Liver (tissue), 9 donors: ENCODE data around the gene ZNF296. TPM values are rescaled to one million over a fixed set of nuclear protein-coding genes. Genes with fewer than 3 reads are reported as not detected.

Source experiments
- DNase-seq: peaks from one replicate; pipeline ENCODE4 v3.0.0-alpha.2; 2017; ENCODE audit warnings: low spot score
- H3K27ac ChIP-seq, 2 donors: one replicate each; pipeline ENCODE4 v1.7.0; 2013; ENCODE audit warnings: inconsistent platforms in 2 of 2, low read length in 2 of 2, control low read depth in 1 of 2, low read depth in 1 of 2, mild to moderate bottlenecking in 1 of 2
- H3K27me3 ChIP-seq, 4 donors: one replicate each; pipeline versions ENCODE4 v1.6.1 to v1.7.0; 2013; ENCODE audit warnings: low read length in 3 of 4, inconsistent platforms in 1 of 4, mild to moderate bottlenecking in 1 of 4, moderate library complexity in 1 of 4; ENCODE audit not compliant: control insufficient read depth in 4 of 4, insufficient read depth in 4 of 4
- H3K36me3 ChIP-seq, 4 donors: one replicate each; pipeline versions ENCODE4 v1.6.1 to v1.7.0; 2013; ENCODE audit warnings: low read length in 3 of 4, mild to moderate bottlenecking in 3 of 4, low read depth in 1 of 4, moderate library complexity in 1 of 4; ENCODE audit not compliant: control insufficient read depth in 4 of 4, insufficient read depth in 3 of 4
- H3K4me1 ChIP-seq, 4 donors: one replicate each; pipeline versions ENCODE4 v1.6.1 to v1.7.0; 2013; ENCODE audit warnings: low read length in 3 of 4, mild to moderate bottlenecking in 3 of 4, moderate library complexity in 1 of 4; ENCODE audit not compliant: control insufficient read depth in 4 of 4, insufficient read depth in 4 of 4
- H3K4me3 ChIP-seq, 3 donors: one replicate each; pipeline versions ENCODE4 v1.6.1 to v1.7.0; 2013; ENCODE audit warnings: low read length in 3 of 3, control low read depth in 1 of 3, low read depth in 1 of 3, mild to moderate bottlenecking in 1 of 3
- H3K9ac ChIP-seq, 2 donors: one replicate each; pipeline ENCODE4 v1.7.0; 2013; ENCODE audit warnings: low read length in 2 of 2, mild to moderate bottlenecking in 2 of 2, moderate library complexity in 2 of 2, control low read depth in 1 of 2, low read depth in 1 of 2
- H3K9me3 ChIP-seq, 4 donors: one replicate each; pipeline versions ENCODE4 v1.6.1 to v1.7.0; 2013; ENCODE audit warnings: low read length in 3 of 4; ENCODE audit not compliant: control insufficient read depth in 4 of 4
- EGR1 ChIP-seq, 2 donors: IDR thresholded peaks; 2 replicates each; pipeline ENCODE4 v1.6.1; 2016 to 2018; ENCODE audit warnings: antibody characterized with exemption in 2 of 2, low read depth in 2 of 2
- HNF4G ChIP-seq: IDR thresholded peaks from 2 replicates; pipeline ENCODE4 v1.6.1; 2016; ENCODE audit warnings: antibody characterized with exemption
- NR2F2 ChIP-seq: IDR thresholded peaks from 2 replicates; pipeline ENCODE4 v1.6.1; 2016; ENCODE audit warnings: antibody characterized with exemption
- RAD21 ChIP-seq, 2 donors: IDR thresholded peaks; 2 replicates each; pipeline ENCODE4 v1.6.1; 2016; ENCODE audit warnings: antibody characterized with exemption in 2 of 2, mild to moderate bottlenecking in 2 of 2
- RXRA ChIP-seq, 2 donors: IDR thresholded peaks; 2 replicates each; pipeline ENCODE4 v1.6.1; 2017 to 2018; ENCODE audit warnings: antibody characterized with exemption in 2 of 2, mild to moderate bottlenecking in 1 of 2
- SP1 ChIP-seq: IDR thresholded peaks from 2 replicates; pipeline ENCODE4 v1.6.1; 2018; ENCODE audit warnings: antibody characterized with exemption, mild to moderate bottlenecking
- TAF1 ChIP-seq: conservative IDR thresholded peaks from 2 replicates; pipeline ENCODE4 v1.6.1; 2016; ENCODE audit warnings: antibody characterized with exemption, mild to moderate bottlenecking
- YY1 ChIP-seq: IDR thresholded peaks from 2 replicates; pipeline ENCODE4 v1.6.1; 2016; ENCODE audit warnings: antibody characterized with exemption, mild to moderate bottlenecking
- WGBS: extraction: QIAGEN DNeasy Blood & Tissue Kit; methylation state at CpG from one replicate; pipeline ENCODE4 v1.1.7; 2013; 5-methylcytosine and 5-hydroxymethylcytosine counted together
- polyA plus RNA-seq, 2 donors: library from polyadenylated mRNA; stranded (reverse) in 1 of 2; unstranded in 1 of 2; fragments of 200-250 nt in 1 of 2; fragments of >200 nt in 1 of 2; fragmentation: Nextera tagmentation in 1 of 2; extraction: Ambion mirVana in 1 of 2; gene quantifications; one replicate each; pipeline versions ENCODE4 v1.2.1 to v1.2.3, GENCODE V29; 2013 to 2015
- total RNA-seq, 2 donors: library from RNA; depleted of rRNA; stranded (reverse); fragments of >200 nt; gene quantifications; one replicate each; pipeline ENCODE4 v1.2.3, GENCODE V29; 2014
- TF ChIP-seq, protein P1 (sequence below): IDR thresholded peaks from 2 replicates; pipeline ENCODE4 v1.6.1; 2016; ENCODE audit warnings: antibody characterized with exemption, mild to moderate bottlenecking
- TF ChIP-seq, protein P2 (sequence below): fragments of 150-350 bp; IDR thresholded peaks from 2 replicates; pipeline ENCODE4 v1.5.1; 2017; ENCODE audit warnings: improper control_type of control experiment, low read depth, low read length; ENCODE audit not compliant: missing input control
- TF ChIP-seq, protein P3 (sequence below): IDR thresholded peaks from 2 replicates; pipeline ENCODE4 v1.6.1; 2016; ENCODE audit warnings: antibody characterized with exemption
- TF ChIP-seq, protein P4 (sequence below): IDR thresholded peaks from 2 replicates; pipeline ENCODE4 v1.6.1; 2016; ENCODE audit warnings: antibody characterized with exemption
- donor health status: healthy.
- donor health status: healthy.
- donor health status: healthy.
- donor health status: healthy.
- donor health status: healthy.

The ZNF296 gene
- total and polyA plus RNA-seq, 4 donors: 0.16 to 0.42 (median 0.17) TPM; not detected in 1

DNA sequence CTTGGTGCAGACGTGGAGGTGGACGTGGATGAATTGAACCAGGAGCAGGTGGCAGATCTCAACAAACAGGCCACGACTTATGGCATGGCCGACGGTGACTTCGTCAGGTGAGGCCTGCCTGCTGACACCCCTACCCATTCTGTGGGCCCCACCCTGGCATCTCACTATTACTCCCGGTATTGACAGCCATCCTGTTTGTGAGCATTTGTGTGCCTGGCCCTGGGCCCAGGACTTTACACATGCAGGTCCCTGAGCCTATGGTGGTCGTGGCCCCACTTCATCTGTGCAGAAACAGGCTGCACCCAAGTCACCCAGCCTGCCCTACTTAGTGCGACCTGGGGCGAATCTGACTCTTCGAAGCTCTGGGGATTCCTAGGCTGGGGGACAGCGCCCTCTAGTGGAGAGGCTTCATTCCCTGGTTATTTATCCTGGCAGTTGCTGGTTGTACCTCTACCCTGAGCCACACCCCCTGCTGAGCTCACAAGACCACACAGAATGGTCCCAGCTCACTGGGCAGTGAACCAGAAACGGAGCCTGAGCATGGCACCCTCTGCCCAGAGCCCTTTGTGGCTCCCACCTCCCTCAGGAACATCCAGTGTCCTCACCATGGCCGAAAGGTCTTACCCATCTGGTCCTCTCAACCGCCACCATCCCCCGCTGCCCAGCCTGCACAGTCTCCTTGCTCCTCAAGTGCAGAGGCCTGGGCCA lies 16.9 kb downstream of the ZNF296 start:
- Histone ChIP-seq H3K9me3 (no peaks in the 10 kb centered on the region), H3K4me1 (no peaks in the 10 kb centered on the region), H3K27ac (no peak overlapping the region), H3K4me3 (no peak overlapping the region), H3K27me3 (no peaks in the 10 kb centered on the region), H3K9ac (no peak overlapping the region), H3K36me3 (peaks cover 41 to 82% (median 61%) of the 10 kb centered on the region in 4 donors)
- DNase-seq: peak; percentile 92
- TF ChIP-seq RAD21 (IDR thresholded peaks at IDR 0.05): peak; percentile 96
- TF ChIP-seq, protein P1, sequence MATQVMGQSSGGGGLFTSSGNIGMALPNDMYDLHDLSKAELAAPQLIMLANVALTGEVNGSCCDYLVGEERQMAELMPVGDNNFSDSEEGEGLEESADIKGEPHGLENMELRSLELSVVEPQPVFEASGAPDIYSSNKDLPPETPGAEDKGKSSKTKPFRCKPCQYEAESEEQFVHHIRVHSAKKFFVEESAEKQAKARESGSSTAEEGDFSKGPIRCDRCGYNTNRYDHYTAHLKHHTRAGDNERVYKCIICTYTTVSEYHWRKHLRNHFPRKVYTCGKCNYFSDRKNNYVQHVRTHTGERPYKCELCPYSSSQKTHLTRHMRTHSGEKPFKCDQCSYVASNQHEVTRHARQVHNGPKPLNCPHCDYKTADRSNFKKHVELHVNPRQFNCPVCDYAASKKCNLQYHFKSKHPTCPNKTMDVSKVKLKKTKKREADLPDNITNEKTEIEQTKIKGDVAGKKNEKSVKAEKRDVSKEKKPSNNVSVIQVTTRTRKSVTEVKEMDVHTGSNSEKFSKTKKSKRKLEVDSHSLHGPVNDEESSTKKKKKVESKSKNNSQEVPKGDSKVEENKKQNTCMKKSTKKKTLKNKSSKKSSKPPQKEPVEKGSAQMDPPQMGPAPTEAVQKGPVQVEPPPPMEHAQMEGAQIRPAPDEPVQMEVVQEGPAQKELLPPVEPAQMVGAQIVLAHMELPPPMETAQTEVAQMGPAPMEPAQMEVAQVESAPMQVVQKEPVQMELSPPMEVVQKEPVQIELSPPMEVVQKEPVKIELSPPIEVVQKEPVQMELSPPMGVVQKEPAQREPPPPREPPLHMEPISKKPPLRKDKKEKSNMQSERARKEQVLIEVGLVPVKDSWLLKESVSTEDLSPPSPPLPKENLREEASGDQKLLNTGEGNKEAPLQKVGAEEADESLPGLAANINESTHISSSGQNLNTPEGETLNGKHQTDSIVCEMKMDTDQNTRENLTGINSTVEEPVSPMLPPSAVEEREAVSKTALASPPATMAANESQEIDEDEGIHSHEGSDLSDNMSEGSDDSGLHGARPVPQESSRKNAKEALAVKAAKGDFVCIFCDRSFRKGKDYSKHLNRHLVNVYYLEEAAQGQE: no peak
- TF ChIP-seq RXRA (IDR thresholded peaks at IDR 0.05): no peak
- TF ChIP-seq, protein P2, sequence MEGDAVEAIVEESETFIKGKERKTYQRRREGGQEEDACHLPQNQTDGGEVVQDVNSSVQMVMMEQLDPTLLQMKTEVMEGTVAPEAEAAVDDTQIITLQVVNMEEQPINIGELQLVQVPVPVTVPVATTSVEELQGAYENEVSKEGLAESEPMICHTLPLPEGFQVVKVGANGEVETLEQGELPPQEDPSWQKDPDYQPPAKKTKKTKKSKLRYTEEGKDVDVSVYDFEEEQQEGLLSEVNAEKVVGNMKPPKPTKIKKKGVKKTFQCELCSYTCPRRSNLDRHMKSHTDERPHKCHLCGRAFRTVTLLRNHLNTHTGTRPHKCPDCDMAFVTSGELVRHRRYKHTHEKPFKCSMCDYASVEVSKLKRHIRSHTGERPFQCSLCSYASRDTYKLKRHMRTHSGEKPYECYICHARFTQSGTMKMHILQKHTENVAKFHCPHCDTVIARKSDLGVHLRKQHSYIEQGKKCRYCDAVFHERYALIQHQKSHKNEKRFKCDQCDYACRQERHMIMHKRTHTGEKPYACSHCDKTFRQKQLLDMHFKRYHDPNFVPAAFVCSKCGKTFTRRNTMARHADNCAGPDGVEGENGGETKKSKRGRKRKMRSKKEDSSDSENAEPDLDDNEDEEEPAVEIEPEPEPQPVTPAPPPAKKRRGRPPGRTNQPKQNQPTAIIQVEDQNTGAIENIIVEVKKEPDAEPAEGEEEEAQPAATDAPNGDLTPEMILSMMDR: peak; percentile 91
- WGBS: 50% methylated on average over 16 of the region's 16 CpGs

DNA sequence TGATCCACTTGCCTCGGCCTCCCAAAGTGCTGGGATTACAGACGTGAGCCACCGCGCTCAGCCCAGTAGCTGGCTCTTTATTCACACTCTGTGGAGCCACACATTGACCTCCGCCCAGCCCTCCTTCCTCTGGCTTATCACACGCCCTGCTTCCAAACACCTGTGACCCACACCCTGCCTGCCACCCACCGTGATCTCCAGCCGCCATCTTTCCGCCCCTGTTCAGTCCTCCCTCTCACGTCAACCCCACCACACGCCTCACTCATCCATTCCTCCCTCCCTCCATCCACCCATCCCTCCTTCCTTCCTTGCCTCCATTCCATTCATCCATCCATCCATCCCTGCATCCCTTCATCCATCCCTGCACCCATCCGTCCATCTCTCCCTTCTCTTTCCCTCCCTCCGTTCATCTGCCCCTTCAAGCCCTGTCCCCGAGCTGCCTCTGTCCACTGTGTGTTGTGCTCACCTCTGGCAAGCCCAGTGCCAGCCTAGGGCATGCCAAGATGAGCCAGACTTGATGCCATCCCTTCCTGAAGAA lies 17.6 kb downstream of the ZNF296 start:
- no peak for DNase-seq
- H3K27me3 ChIP-seq: no peaks in the 10 kb centered on the region
- no peaks in the 10 kb centered on the region for H3K4me1 ChIP-seq
- no peak overlapping the region for H3K9ac ChIP-seq
- TF ChIP-seq SP1 (no peak), EGR1 (IDR thresholded peaks at IDR 0.05; ENCODE audit: low read depth in 2 of 2) (no peak), HNF4G (no peak), RXRA (IDR thresholded peaks at IDR 0.05) (no peak), YY1 (no peak), NR2F2 (no peak), TAF1 (no peak), RAD21 (IDR thresholded peaks at IDR 0.05) (no peak)
- TF ChIP-seq, protein P3, sequence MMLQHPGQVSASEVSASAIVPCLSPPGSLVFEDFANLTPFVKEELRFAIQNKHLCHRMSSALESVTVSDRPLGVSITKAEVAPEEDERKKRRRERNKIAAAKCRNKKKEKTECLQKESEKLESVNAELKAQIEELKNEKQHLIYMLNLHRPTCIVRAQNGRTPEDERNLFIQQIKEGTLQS: no peak
- TF ChIP-seq, protein P1: no peak
- TF ChIP-seq, protein P2: no peak
- TF ChIP-seq, protein P4, sequence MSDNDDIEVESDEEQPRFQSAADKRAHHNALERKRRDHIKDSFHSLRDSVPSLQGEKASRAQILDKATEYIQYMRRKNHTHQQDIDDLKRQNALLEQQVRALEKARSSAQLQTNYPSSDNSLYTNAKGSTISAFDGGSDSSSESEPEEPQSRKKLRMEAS: no peak
- no peak overlapping the region for H3K4me3 ChIP-seq
- 86% methylated on average over 14 of the region's 14 CpGs for WGBS
- no peak overlapping the region for H3K27ac ChIP-seq
- no peaks in the 10 kb centered on the region for H3K9me3 ChIP-seq
- peaks cover 34 to 83% (median 64%) of the 10 kb centered on the region in 4 donors for H3K36me3 ChIP-seq
